A673 (cell line): ENCODE results near the gene CLDN1. TPM values are rescaled to one million over a fixed set of nuclear protein-coding genes. Genes with fewer than 3 reads are reported as not detected.
"Not testable (repeated sequence)": the region's sequence is repeated elsewhere in the genome, so short reads cannot be mapped to it uniquely, and the experiment has no call there.

Experiments used
- BruUV-seq: library from RNA; stranded (reverse); fragments of 400-500 nt; replicated peaks from 2 replicates; lab custom pipeline; 2021; lab: Mats Ljungman, UMichigan
- CTCF ChIA-PET: fragments of 300-600 bp; sonication (Branson Sonifier 250); formaldehyde crosslinking; loops from one replicate; lab custom pipeline; 2022; ENCODE audit warnings: antibody characterized with exemption; lab: Charles Lee
- POLR2A ChIA-PET: fragments of 300-600 bp; sonication (Branson Sonifier 250); formaldehyde crosslinking; loops from one replicate; lab custom pipeline; 2022; ENCODE audit warnings: antibody characterized with exemption; ENCODE audit not compliant: low non-redundant PET; lab: Charles Lee
- DNase-seq: peaks from one replicate; pipeline ENCODE4 v3.0.0-alpha.2; 2015; ENCODE audit warnings: low spot score
- H3K27ac ChIP-seq: fragments of 200-600 bp; sonication (generic); 2 replicates; pipeline ENCODE4 v1.5.1; 2016; ENCODE audit warnings: mixed run types, low read depth, mild to moderate bottlenecking, mixed read lengths, antibody characterized with exemption, low read length; ENCODE audit not compliant: poor library complexity, severe bottlenecking
- H3K27me3 ChIP-seq: fragments of 200-600 bp; sonication (generic); replicated peaks from 2 replicates; pipeline ENCODE4 v1.6.1; 2017; ENCODE audit warnings: mixed run types, low read depth, mild to moderate bottlenecking, mixed read lengths, antibody characterized with exemption, low read length; ENCODE audit not compliant: insufficient read depth, poor library complexity
- H3K36me3 ChIP-seq: fragments of 200-600 bp; sonication (generic); 2 replicates; pipeline ENCODE4 v1.6.1; 2016; ENCODE audit warnings: mixed run types, mild to moderate bottlenecking, mixed read lengths, antibody characterized with exemption, low read length; ENCODE audit not compliant: insufficient read depth, poor library complexity, severe bottlenecking
- H3K4me1 ChIP-seq: fragments of 200-600 bp; sonication (generic); 2 replicates; pipeline ENCODE4 v1.6.1; 2017; ENCODE audit warnings: mixed run types, mild to moderate bottlenecking, mixed read lengths, antibody characterized with exemption, low read length; ENCODE audit not compliant: insufficient read depth, poor library complexity, severe bottlenecking
- H3K4me3 ChIP-seq: fragments of 200-600 bp; sonication (generic); 2 replicates; pipeline ENCODE4 v1.5.1; 2016; ENCODE audit warnings: low read depth, mixed run types, mild to moderate bottlenecking, mixed read lengths, low read length; ENCODE audit not compliant: poor library complexity, severe bottlenecking
- H3K9me3 ChIP-seq: fragments of 200-600 bp; sonication (generic); 2 replicates; pipeline ENCODE4 v1.6.1; 2016; ENCODE audit warnings: mixed run types, low read depth, mild to moderate bottlenecking, mixed read lengths, antibody characterized with exemption, low read length; ENCODE audit not compliant: poor library complexity, severe bottlenecking
- CTCF ChIP-seq: fragments of 300-800, 200-600 bp; sonication (generic); conservative IDR thresholded peaks from 2 replicates; pipeline ENCODE4 v1.5.1; 2017; ENCODE audit warnings: low read depth, mild to moderate bottlenecking, antibody characterized with exemption, low read length, moderate library complexity, mixed read lengths
- EZH2 ChIP-seq: fragments of 200-600 bp; sonication (generic); IDR thresholded peaks from 2 replicates; pipeline ENCODE4 v1.6.1; 2017; ENCODE audit warnings: borderline replicate concordance, low read depth, mild to moderate bottlenecking, mixed read lengths, antibody characterized with exemption, low read length; ENCODE audit not compliant: poor library complexity, severe bottlenecking
- intact Hi-C: fragments of 100-400 bp; cut with micrococcal nuclease; formaldehyde crosslinking; loops from one replicate; pipeline ENCODE4 v1.10.0; 2022; ENCODE audit not compliant: unreplicated experiment
- total RNA-seq: library from RNA; stranded (reverse); gene quantifications from 2 replicates; pipeline ENCODE4 v1.2.3, GENCODE V29; 2021

Gene CLDN1
- total RNA-seq, 1 experiment from 2014 or later: 184 TPM

- H3K27me3 ChIP-seq: no peaks in the 10 kb centered on the region
- CTCF ChIA-PET: no interaction called here
These were observed 42.6 kb downstream of the CLDN1 start for GRCh38 chr3:190279690-190280089.

GRCh38 chr3:190272747-190273146, 49.5 kb downstream of the CLDN1 start:
- DNase-seq: no peak
- Histone ChIP-seq H3K9me3 (no peaks in the 10 kb centered on the region), H3K27ac (no peak overlapping the region), H3K36me3 (no peaks in the 10 kb centered on the region), H3K4me3 (no peak overlapping the region), H3K27me3 (no peaks in the 10 kb centered on the region), H3K4me1 (no peaks in the 10 kb centered on the region)
- CTCF ChIA-PET: interaction anchor here (0.6 kb wide), 1 partner anchor 151 kb away, joined by 4 read pairs; no protein-coding TSS in a partner anchor
- POLR2A ChIA-PET: no interaction called here
- TF ChIP-seq CTCF: no peak
- no peak for TF ChIP-seq EZH2
- intact Hi-C loops: no loop called here
- BruUV-seq: no TSS peak

More at GRCh38 chr3:190279690-190280089, 42.6 kb downstream of the CLDN1 start:
- no peak for TF ChIP-seq EZH2
- TF ChIP-seq CTCF: no peak
- no TSS peak for BruUV-seq
- no peaks in the 10 kb centered on the region for H3K9me3 ChIP-seq
- no peak overlapping the region for H3K27ac ChIP-seq
- POLR2A ChIA-PET: no interaction called here
- DNase-seq: peak; percentile 62
- intact Hi-C loops: no loop called here
- peaks cover 25% of the 10 kb centered on the region for H3K4me1 ChIP-seq
- no peak overlapping the region for H3K4me3 ChIP-seq
- no peaks in the 10 kb centered on the region for H3K36me3 ChIP-seq

- TF ChIP-seq CTCF (no peak), EZH2 (no peak)
- Histone ChIP-seq H3K27ac (no peak overlapping the region), H3K27me3 (no peaks in the 10 kb centered on the region), H3K9me3 (no peaks in the 10 kb centered on the region), H3K4me1 (peaks cover 5% of the 10 kb centered on the region), H3K36me3 (no peaks in the 10 kb centered on the region), H3K4me3 (no peak overlapping the region)
- BruUV-seq: no TSS peak
- CTCF ChIA-PET: no interaction called here
- intact Hi-C loops: no loop called here
- POLR2A ChIA-PET: no interaction called here
- DNase-seq: peak; percentile 32
These were observed 53.1 kb downstream of the CLDN1 start for GRCh38 chr3:190269101-190269500.

- H3K4me3 ChIP-seq, H3K36me3 ChIP-seq, H3K9me3 ChIP-seq, intact Hi-C loops, BruUV-seq, H3K27me3 ChIP-seq, DNase-seq, CTCF ChIA-PET, H3K4me1 ChIP-seq, POLR2A ChIA-PET, H3K27ac ChIP-seq: not testable (repeated sequence)
These were observed 54.8 kb downstream of the CLDN1 start for GRCh38 chr3:190267464-190267863.
